Thoracic aorta (tissue), 2 donors: ENCODE measurements around the gene PLSCR3. TPM values are rescaled to one million over a fixed set of nuclear protein-coding genes. Genes with fewer than 3 reads are reported as not detected.
"Not testable (repeated sequence)": the region's sequence is repeated elsewhere in the genome, so short reads cannot be mapped to it uniquely, and the experiment has no call there.

Experiments used
- ATAC-seq: fragments of 150-250 bp; one replicate; pipeline ENCODE4 v1.8.0; 2017; ENCODE audit warnings: low read depth; ENCODE audit not compliant: insufficient number of reproducible peaks, low FRiP score
- DNase-seq: peaks from one replicate; pipeline ENCODE4 v3.0.0-alpha.2; 2020; ENCODE audit warnings: low spot score
- H3K27ac ChIP-seq, 2 donors: fragments of 200-600 bp; sonication (generic); 1 replicate in 1 of 2; 2 replicates in 1 of 2; pipeline ENCODE4 v1.5.1; 2016; ENCODE audit warnings: mild to moderate bottlenecking in 2 of 2, moderate library complexity in 2 of 2
- H3K27me3 ChIP-seq: fragments of 200-600 bp; sonication (generic); replicated peaks from 2 replicates; pipeline ENCODE4 v1.6.0; 2016; ENCODE audit warnings: mild to moderate bottlenecking; ENCODE audit not compliant: insufficient read depth
- H3K36me3 ChIP-seq: fragments of 200-600 bp; sonication (generic); one replicate; pipeline ENCODE4 v1.5.1; 2016
- H3K4me1 ChIP-seq, 2 donors: fragments of 200-600 bp; sonication (generic); 1 replicate in 1 of 2; 2 replicates in 1 of 2; pipeline versions ENCODE4 v1.5.1 to v1.6.0; 2016; ENCODE audit warnings: low read depth in 2 of 2, mild to moderate bottlenecking in 1 of 2; ENCODE audit not compliant: control insufficient read depth in 1 of 2
- H3K4me3 ChIP-seq: fragments of 200-600 bp; sonication (generic); 2 replicates; pipeline ENCODE4 v1.5.1; 2016; ENCODE audit warnings: mild to moderate bottlenecking
- H3K9me3 ChIP-seq: fragments of 200-600 bp; sonication (generic); 2 replicates; pipeline ENCODE4 v1.5.1; 2016
- CTCF ChIP-seq: fragments of 200-600 bp; sonication (generic); IDR thresholded peaks from one replicate; pipeline ENCODE4 v1.5.1; 2019; ENCODE audit warnings: antibody characterized with exemption
- total RNA-seq, 2 donors: library from RNA; depleted of rRNA; stranded (reverse); fragments of >200 nt; gene quantifications; one replicate each; pipeline versions ENCODE4 v1.1.0 to v1.2.3, GENCODE V29; 2016

Gene PLSCR3
- total RNA-seq, 2 donors from 2014 or later: 31.0 to 49.4 TPM

GRCh38 chr17:7380321-7380720 is 14.0 kb downstream of the PLSCR3 start:
- Histone ChIP-seq H3K36me3 (no peaks in the 10 kb centered on the region), H3K9me3 (no peaks in the 10 kb centered on the region), H3K4me1 (peaks cover 6 to 34% of the 10 kb centered on the region in 2 donors), H3K27me3 (no peaks in the 10 kb centered on the region), H3K27ac (no peak overlapping the region), H3K4me3 (peak overlapping the region; percentile 66)
- TF ChIP-seq CTCF: no peak
- ATAC-seq: no peak
- no peak for DNase-seq

DNA sequence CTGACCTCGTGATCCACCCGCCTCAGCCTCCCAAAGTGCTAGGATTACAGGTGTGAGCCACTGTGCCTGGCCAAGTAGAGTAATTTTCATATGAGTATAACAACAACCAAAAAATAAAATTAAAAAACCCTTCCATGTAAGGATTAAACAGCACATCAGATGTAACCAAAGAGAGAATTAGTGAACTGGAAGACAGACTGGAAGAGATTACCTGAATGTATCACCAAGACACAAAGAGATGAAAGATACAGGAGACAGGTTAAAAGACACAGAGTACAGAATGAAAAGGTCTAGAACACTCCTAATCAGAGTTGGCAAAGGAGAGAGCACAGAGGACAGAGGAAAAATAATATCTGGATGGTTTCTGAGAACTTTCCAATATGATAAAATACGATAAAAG is 15.2 kb downstream of the PLSCR3 start:
- H3K9me3 ChIP-seq: no peaks in the 10 kb centered on the region
- ATAC-seq (no peak), DNase-seq (no peak)
- H3K4me3 ChIP-seq: no peak overlapping the region
- TF ChIP-seq CTCF: no peak
- H3K27me3 ChIP-seq: no peaks in the 10 kb centered on the region
- H3K27ac ChIP-seq: no peak overlapping the region
- H3K4me1 ChIP-seq: peaks cover 6 to 31% of the 10 kb centered on the region in 2 donors
- no peaks in the 10 kb centered on the region for H3K36me3 ChIP-seq

- no peak for TF ChIP-seq CTCF
- DNase-seq (no peak), ATAC-seq (no peak)
- no peaks in the 10 kb centered on the region for H3K27me3 ChIP-seq
- H3K27ac ChIP-seq: no peak overlapping the region
- no peaks in the 10 kb centered on the region for H3K4me1 ChIP-seq
- no peaks in the 10 kb centered on the region for H3K9me3 ChIP-seq
- no peak overlapping the region for H3K4me3 ChIP-seq
- H3K36me3 ChIP-seq: no peaks in the 10 kb centered on the region
Observed at GRCh38 chr17:7374353-7374752, 20.0 kb downstream of the PLSCR3 start.

DNA sequence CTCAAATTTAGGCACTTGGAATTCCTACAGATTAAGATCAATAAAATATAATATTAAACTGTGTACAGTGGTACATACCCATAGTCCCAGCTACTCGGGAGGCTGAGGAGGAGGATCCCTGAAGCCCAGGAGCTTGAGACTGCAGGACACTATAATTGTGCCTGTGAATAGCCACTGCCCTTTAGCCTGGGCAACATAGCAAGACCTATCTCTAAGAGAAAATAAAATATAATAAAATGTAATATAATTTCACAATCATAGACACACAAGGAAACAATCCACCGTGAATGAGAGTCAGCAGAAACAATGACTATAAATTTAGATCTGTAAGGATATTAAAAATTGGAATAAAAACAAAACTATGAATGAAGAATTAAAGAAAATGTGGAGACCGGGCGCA is 23.5 kb downstream of the PLSCR3 start:
- Histone ChIP-seq H3K36me3 (no peaks in the 10 kb centered on the region), H3K4me3 (no peak overlapping the region), H3K27me3 (no peaks in the 10 kb centered on the region), H3K9me3 (no peaks in the 10 kb centered on the region), H3K4me1 (no peaks in the 10 kb centered on the region), H3K27ac (no peak overlapping the region)
- no peak for TF ChIP-seq CTCF
- DNase-seq (no peak), ATAC-seq (no peak)

GRCh38 chr17:7369825-7370224 is 24.5 kb downstream of the PLSCR3 start:
- no peak for TF ChIP-seq CTCF
- Histone ChIP-seq H3K36me3 (no peaks in the 10 kb centered on the region), H3K9me3 (no peaks in the 10 kb centered on the region), H3K27ac (no peak overlapping the region), H3K4me3 (no peak overlapping the region), H3K4me1 (no peaks in the 10 kb centered on the region), H3K27me3 (no peaks in the 10 kb centered on the region)
- DNase-seq: no peak
- ATAC-seq: no peak

- not testable (repeated sequence) for DNase-seq, H3K36me3 ChIP-seq, H3K9me3 ChIP-seq, H3K27ac ChIP-seq, H3K4me3 ChIP-seq, H3K27me3 ChIP-seq, H3K4me1 ChIP-seq, ATAC-seq
Observed at GRCh38 chr17:7368599-7368994, 25.7 kb downstream of the PLSCR3 start.
